Endodermal cell (in vitro differentiated cells): ENCODE results near the gene GRM4. TPM values are rescaled to one million over a fixed set of nuclear protein-coding genes. Genes with fewer than 3 reads are reported as not detected.

ENCODE experiments used
- DNase-seq: peaks from one replicate; pipeline ENCODE4 v3.0.0-alpha.2; 2017
- H3K27ac ChIP-seq: 2 replicates; pipeline ENCODE4 v1.5.1; 2013; ENCODE audit warnings: mild to moderate bottlenecking, low read depth, low read length, moderate library complexity
- H3K27me3 ChIP-seq: 2 replicates; pipeline ENCODE4 v1.6.1; 2013; ENCODE audit warnings: mild to moderate bottlenecking, low read length, moderate library complexity; ENCODE audit not compliant: insufficient read depth, control insufficient read depth, poor library complexity, severe bottlenecking
- H3K36me3 ChIP-seq: 2 replicates; pipeline ENCODE4 v1.7.0; 2013; ENCODE audit warnings: mild to moderate bottlenecking, low read length, moderate library complexity; ENCODE audit not compliant: control insufficient read depth, insufficient read depth
- H3K4me1 ChIP-seq: one replicate; pipeline ENCODE4 v1.7.0; 2013; ENCODE audit warnings: low read length; ENCODE audit not compliant: control insufficient read depth, insufficient read depth
- H3K4me3 ChIP-seq: 2 replicates; pipeline ENCODE4 v1.5.1; 2013; ENCODE audit warnings: mild to moderate bottlenecking, low read length, moderate library complexity
- H3K9ac ChIP-seq: 2 replicates; pipeline ENCODE4 v1.6.1; 2013; ENCODE audit warnings: mild to moderate bottlenecking, low read length, moderate library complexity; ENCODE audit not compliant: poor library complexity, severe bottlenecking; ENCODE audit errors: extremely low read depth
- H3K9me3 ChIP-seq: 2 replicates; pipeline ENCODE4 v1.6.1; 2013; ENCODE audit warnings: mild to moderate bottlenecking, low read length, moderate library complexity; ENCODE audit not compliant: control insufficient read depth
- H3K27ac Mint-ChIP-seq: 2 replicates; pipeline ENCODE4 v1.8.0; 2020; ENCODE audit warnings: mixed read lengths
- H3K27me3 Mint-ChIP-seq: 2 replicates; pipeline ENCODE4 v1.8.0; 2021; ENCODE audit warnings: mild to moderate bottlenecking, mixed read lengths; ENCODE audit not compliant: insufficient read depth
- H3K36me3 Mint-ChIP-seq: 2 replicates; pipeline ENCODE4 v1.8.0; 2020; ENCODE audit warnings: low read depth, mixed read lengths
- H3K4me1 Mint-ChIP-seq: 2 replicates; pipeline ENCODE4 v1.8.0; 2020; ENCODE audit warnings: mixed read lengths
- H3K4me3 Mint-ChIP-seq: 2 replicates; pipeline ENCODE4 v1.8.0; 2020; ENCODE audit warnings: mild to moderate bottlenecking, moderate library complexity, mixed read lengths
- H3K9me3 Mint-ChIP-seq: 2 replicates; pipeline ENCODE4 v1.8.0; 2020; ENCODE audit warnings: mild to moderate bottlenecking, mixed read lengths
- WGBS, 2 experiments: methylation state at CpG; one replicate each; pipeline versions ENCODE4 v1.1.5 to v1.1.7; 2013; ENCODE audit warnings: missing lambda C conversion rate in 2 of 2, mixed read lengths in 1 of 2; ENCODE audit not compliant: insufficient coverage in 1 of 2, insufficient read length in 1 of 2; 5-methylcytosine and 5-hydroxymethylcytosine counted together
- total RNA-seq, 2 donors: library from RNA; stranded (reverse); fragmentation: NEBNext Ultra II Directional in 1 of 2; extraction: Animal tissue kit (Norgen Biotek cat#: 25700) in 1 of 2; gene quantifications; 2 replicates in 1 of 2; 3 replicates in 1 of 2; pipeline ENCODE4 v1.2.1, GENCODE V29; 2021
- TF ChIP-seq, protein P1 (sequence below): fragments of 200-600 bp; sonication (generic); conservative IDR thresholded peaks from 2 replicates; pipeline ENCODE4 v1.5.0; 2021; ENCODE audit warnings: antibody characterized with exemption, mild to moderate bottlenecking

The GRM4 gene
- total RNA-seq, 2 donors from 2014 or later: 3.1 to 9.1 TPM

DNA sequence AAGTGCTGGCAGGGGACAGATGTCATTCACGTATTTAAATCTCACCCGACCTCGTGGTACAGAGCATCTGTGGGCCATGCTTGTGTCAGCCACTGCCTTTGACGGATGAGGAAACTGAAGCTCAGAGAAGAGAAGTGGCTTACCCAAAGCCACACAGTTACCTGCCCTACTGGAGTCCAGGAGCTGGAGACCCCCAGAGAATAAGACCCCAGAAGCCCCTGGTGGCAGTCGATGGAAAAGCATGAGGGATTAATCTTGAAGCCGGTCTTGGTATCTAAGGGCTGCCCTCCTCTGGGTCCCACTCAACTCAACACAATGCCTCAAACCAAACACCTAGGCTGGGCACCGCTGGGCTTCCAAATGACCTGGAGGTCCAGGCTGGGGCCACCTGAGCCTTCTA, 83.1 kb downstream of the GRM4 start:
- Histone ChIP-seq H3K9ac (no peak overlapping the region), H3K4me3 (no peak overlapping the region), H3K27me3 (no peaks in the 10 kb centered on the region), H3K36me3 (no peaks in the 10 kb centered on the region), H3K27ac (no peak overlapping the region), H3K9me3 (no peaks in the 10 kb centered on the region), H3K4me1 (no peaks in the 10 kb centered on the region)
- H3K9me3 Mint-ChIP-seq: no peaks in the 10 kb centered on the region
- H3K4me3 Mint-ChIP-seq: no peak overlapping the region
- H3K36me3 Mint-ChIP-seq: no peaks in the 10 kb centered on the region
- no peaks in the 10 kb centered on the region for H3K4me1 Mint-ChIP-seq
- no peak overlapping the region for H3K27ac Mint-ChIP-seq
- DNase-seq: peak; percentile 72
- TF ChIP-seq, protein P1, sequence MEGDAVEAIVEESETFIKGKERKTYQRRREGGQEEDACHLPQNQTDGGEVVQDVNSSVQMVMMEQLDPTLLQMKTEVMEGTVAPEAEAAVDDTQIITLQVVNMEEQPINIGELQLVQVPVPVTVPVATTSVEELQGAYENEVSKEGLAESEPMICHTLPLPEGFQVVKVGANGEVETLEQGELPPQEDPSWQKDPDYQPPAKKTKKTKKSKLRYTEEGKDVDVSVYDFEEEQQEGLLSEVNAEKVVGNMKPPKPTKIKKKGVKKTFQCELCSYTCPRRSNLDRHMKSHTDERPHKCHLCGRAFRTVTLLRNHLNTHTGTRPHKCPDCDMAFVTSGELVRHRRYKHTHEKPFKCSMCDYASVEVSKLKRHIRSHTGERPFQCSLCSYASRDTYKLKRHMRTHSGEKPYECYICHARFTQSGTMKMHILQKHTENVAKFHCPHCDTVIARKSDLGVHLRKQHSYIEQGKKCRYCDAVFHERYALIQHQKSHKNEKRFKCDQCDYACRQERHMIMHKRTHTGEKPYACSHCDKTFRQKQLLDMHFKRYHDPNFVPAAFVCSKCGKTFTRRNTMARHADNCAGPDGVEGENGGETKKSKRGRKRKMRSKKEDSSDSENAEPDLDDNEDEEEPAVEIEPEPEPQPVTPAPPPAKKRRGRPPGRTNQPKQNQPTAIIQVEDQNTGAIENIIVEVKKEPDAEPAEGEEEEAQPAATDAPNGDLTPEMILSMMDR: peak; percentile 68
- WGBS, 2 experiments: 85 to 90% methylated on average over 4 to 7 of the region's 7 CpGs
- H3K27me3 Mint-ChIP-seq: no peaks in the 10 kb centered on the region

DNA sequence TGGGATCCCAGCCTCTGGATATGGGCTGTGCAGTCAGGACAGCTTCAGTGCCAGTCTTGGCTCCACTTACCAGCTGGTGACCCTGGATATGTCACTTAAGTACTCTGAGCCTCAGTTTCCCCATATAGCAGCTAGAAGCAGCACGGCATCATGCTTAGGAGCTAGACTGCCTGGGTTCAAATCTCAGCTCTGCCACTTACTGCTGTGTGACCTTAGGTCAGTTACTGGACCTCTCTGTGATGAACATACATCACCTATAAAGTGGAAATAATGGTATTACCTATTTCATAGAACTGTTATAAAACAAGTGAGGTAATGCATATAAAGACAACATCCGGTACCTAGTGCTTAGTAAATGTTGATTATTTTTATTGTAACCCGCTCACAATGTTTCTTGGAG, 83.7 kb downstream of the GRM4 start:
- no peaks in the 10 kb centered on the region for H3K9me3 Mint-ChIP-seq
- no peak overlapping the region for H3K27ac ChIP-seq
- no peaks in the 10 kb centered on the region for H3K9me3 ChIP-seq
- no peaks in the 10 kb centered on the region for H3K27me3 Mint-ChIP-seq
- no peaks in the 10 kb centered on the region for H3K36me3 Mint-ChIP-seq
- H3K4me3 ChIP-seq: no peak overlapping the region
- H3K4me1 ChIP-seq: no peaks in the 10 kb centered on the region
- H3K4me1 Mint-ChIP-seq: no peaks in the 10 kb centered on the region
- no peak overlapping the region for H3K4me3 Mint-ChIP-seq
- no peak overlapping the region for H3K9ac ChIP-seq
- TF ChIP-seq, protein P1: no peak
- DNase-seq: no peak
- H3K36me3 ChIP-seq: no peaks in the 10 kb centered on the region
- 85 to 93% methylated on average over 3 of the region's 3 CpGs for WGBS, 2 experiments
- no peak overlapping the region for H3K27ac Mint-ChIP-seq
- H3K27me3 ChIP-seq: no peaks in the 10 kb centered on the region

DNA sequence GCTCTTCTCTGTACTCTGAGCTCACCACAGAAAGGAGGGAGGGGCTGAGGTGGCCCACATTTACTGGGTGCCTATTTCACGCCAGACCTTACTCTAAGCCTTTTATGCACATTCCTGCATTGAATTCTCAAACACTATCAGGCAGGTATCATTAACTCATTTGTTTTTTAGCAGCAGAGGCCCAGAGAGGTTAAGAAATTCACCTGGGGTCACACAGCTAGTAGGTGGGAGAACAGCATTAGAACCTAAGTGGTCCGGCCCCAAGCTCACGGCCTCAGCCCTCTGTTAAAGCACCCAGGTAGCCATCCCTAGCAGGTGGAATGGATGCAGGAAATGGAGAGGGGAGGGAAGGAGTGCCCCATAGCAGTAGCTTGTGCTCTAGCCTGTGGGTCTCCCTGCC, 84.5 kb downstream of the GRM4 start:
- H3K27me3 ChIP-seq: no peaks in the 10 kb centered on the region
- 91 to 93% methylated on average over 3 of the region's 3 CpGs for WGBS, 2 experiments
- H3K27ac Mint-ChIP-seq: no peak overlapping the region
- no peak overlapping the region for H3K27ac ChIP-seq
- H3K4me3 Mint-ChIP-seq: no peak overlapping the region
- TF ChIP-seq, protein P1: no peak
- H3K9ac ChIP-seq: no peak overlapping the region
- H3K4me3 ChIP-seq: no peak overlapping the region
- H3K36me3 ChIP-seq: no peaks in the 10 kb centered on the region
- H3K9me3 ChIP-seq: no peaks in the 10 kb centered on the region
- H3K9me3 Mint-ChIP-seq: no peaks in the 10 kb centered on the region
- no peaks in the 10 kb centered on the region for H3K4me1 Mint-ChIP-seq
- H3K4me1 ChIP-seq: no peaks in the 10 kb centered on the region
- no peaks in the 10 kb centered on the region for H3K36me3 Mint-ChIP-seq
- no peaks in the 10 kb centered on the region for H3K27me3 Mint-ChIP-seq
- DNase-seq: no peak
